ENCODE measurements around the gene HSPB3.

- TF ChIP-seq EZH2 (IDR thresholded peaks at IDR 0.05; ENCODE audit: low read length), result no peak
- TF ChIP-seq, protein P1, sequence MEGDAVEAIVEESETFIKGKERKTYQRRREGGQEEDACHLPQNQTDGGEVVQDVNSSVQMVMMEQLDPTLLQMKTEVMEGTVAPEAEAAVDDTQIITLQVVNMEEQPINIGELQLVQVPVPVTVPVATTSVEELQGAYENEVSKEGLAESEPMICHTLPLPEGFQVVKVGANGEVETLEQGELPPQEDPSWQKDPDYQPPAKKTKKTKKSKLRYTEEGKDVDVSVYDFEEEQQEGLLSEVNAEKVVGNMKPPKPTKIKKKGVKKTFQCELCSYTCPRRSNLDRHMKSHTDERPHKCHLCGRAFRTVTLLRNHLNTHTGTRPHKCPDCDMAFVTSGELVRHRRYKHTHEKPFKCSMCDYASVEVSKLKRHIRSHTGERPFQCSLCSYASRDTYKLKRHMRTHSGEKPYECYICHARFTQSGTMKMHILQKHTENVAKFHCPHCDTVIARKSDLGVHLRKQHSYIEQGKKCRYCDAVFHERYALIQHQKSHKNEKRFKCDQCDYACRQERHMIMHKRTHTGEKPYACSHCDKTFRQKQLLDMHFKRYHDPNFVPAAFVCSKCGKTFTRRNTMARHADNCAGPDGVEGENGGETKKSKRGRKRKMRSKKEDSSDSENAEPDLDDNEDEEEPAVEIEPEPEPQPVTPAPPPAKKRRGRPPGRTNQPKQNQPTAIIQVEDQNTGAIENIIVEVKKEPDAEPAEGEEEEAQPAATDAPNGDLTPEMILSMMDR (optimal IDR thresholded peaks at IDR 0.05 in 1 of 3, IDR thresholded peaks at IDR 0.05 in 1 of 3, conservative IDR thresholded peaks at IDR 0.05 in 1 of 3; ENCODE audit: extremely low read depth in 1 of 3, insufficient read depth in 2 of 3, low read length in 3 of 3), result no peak
Measured at GRCh38 chr5:54460181-54460919, 4.9 kb downstream of the HSPB3 start.

All from keratinocyte (primary cell).